Choroid plexus epithelial cell (primary cell): ENCODE measurements around the gene PKP3.
"Not testable (repeated sequence)": the region's sequence is repeated elsewhere in the genome, so short reads cannot be mapped to it uniquely, and the experiment has no call there.

Source experiments
- DNase-seq: peaks from one replicate; pipeline ENCODE4 v3.0.0-alpha.2; 2010; ENCODE audit warnings: low read depth
- H3K4me3 ChIP-seq: 2 replicates; pipeline ENCODE4 v1.5.1; 2011; ENCODE audit warnings: low read depth, mild to moderate bottlenecking, control low read depth, low read length, moderate library complexity
- TF ChIP-seq, protein P1 (sequence below): conservative IDR thresholded peaks from 2 replicates; pipeline ENCODE4 v1.5.1; 2011; ENCODE audit warnings: low read depth, mild to moderate bottlenecking, control low read depth, inconsistent platforms, low read length, moderate library complexity

Gene PKP3

GRCh38 chr11:431921-432320 is 37.9 kb downstream of the PKP3 start:
- H3K4me3 ChIP-seq = no peak overlapping the region
- TF ChIP-seq, protein P1, sequence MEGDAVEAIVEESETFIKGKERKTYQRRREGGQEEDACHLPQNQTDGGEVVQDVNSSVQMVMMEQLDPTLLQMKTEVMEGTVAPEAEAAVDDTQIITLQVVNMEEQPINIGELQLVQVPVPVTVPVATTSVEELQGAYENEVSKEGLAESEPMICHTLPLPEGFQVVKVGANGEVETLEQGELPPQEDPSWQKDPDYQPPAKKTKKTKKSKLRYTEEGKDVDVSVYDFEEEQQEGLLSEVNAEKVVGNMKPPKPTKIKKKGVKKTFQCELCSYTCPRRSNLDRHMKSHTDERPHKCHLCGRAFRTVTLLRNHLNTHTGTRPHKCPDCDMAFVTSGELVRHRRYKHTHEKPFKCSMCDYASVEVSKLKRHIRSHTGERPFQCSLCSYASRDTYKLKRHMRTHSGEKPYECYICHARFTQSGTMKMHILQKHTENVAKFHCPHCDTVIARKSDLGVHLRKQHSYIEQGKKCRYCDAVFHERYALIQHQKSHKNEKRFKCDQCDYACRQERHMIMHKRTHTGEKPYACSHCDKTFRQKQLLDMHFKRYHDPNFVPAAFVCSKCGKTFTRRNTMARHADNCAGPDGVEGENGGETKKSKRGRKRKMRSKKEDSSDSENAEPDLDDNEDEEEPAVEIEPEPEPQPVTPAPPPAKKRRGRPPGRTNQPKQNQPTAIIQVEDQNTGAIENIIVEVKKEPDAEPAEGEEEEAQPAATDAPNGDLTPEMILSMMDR = no peak
- no peak for DNase-seq

GRCh38 chr11:432501-433100 is 38.6 kb downstream of the PKP3 start:
- no peak overlapping the region for H3K4me3 ChIP-seq
- TF ChIP-seq, protein P1 = no peak
- DNase-seq = no peak

DNA sequence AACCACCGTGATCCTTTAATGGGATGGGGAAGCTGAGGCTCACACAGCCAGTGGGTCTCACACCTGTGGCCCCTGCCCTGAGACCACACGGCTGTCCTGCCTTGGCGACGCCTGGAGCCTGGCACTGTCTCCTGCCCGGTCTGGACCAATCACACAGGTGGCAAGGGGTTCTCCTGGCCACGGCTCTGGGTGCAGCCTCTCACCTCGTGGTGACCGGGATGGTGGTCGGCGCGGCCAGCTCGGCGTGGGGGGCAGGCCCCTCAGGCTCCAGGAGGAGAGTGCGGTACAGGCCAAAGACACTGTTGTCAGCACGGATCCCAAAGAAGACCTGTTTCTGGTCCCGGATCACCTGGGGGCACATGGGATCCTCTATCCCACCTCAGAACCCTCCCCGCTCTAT is 39.1 kb downstream of the PKP3 start:
- no peak overlapping the region for H3K4me3 ChIP-seq
- TF ChIP-seq, protein P1 = no peak
- DNase-seq = no peak

- DNase-seq = no peak
- no peak overlapping the region for H3K4me3 ChIP-seq
- TF ChIP-seq, protein P1 = no peak
These were observed 39.6 kb downstream of the PKP3 start for GRCh38 chr11:433641-434040.

- no peak for DNase-seq
- H3K4me3 ChIP-seq = no peak overlapping the region
- TF ChIP-seq, protein P1 = no peak
These were observed 40.5 kb downstream of the PKP3 start for GRCh38 chr11:434496-434895.

GRCh38 chr11:434999-435740 is 41.2 kb downstream of the PKP3 start:
- not testable (repeated sequence) for DNase-seq, H3K4me3 ChIP-seq

DNA sequence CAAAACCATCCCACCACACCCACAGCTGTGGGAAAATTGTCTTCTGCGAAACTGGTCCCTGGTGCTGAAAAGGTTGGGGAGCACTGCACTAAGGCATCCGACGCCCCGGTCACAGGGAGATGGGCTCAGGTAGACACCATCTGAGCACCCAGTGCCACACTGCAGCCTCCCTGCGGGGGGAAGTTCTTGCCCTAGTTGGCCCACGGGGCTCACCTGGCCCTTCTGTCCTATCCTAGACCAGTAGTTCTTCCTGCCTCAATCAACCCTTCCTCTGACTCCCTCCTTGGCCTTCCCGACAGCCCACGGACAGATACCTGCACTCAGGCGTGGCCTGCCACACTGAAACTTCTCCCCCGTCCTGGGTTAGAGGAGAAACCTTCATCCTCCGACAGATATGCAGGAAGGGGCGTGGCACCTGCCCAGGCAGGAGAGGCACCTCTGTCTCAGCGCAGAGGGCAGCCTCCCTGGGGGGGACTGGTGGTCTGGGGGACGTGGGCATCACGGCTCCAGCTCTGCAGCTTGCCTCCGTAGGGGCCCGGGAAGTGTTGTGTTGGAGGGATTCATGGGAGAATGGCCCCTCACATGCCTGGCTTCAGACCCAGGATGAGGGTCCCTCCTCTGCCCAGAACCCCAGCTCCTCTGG is 43.3 kb downstream of the PKP3 start:
- no peak for DNase-seq
- H3K4me3 ChIP-seq = no peak overlapping the region
- TF ChIP-seq, protein P1 = no peak
